HG03064 (cell line): ENCODE data around the gene OSBPL8.
"Not testable (repeated sequence)": the region's sequence is repeated elsewhere in the genome, so short reads cannot be mapped to it uniquely, and the experiment has no call there.

Experiments used
- ATAC-seq: cut with Tn5 transposase; IDR thresholded peaks from one replicate; pipeline ENCODE4 v1.9.1; 2021; ENCODE audit warnings: low read depth; ENCODE audit not compliant: unreplicated experiment

Gene OSBPL8

DNA sequence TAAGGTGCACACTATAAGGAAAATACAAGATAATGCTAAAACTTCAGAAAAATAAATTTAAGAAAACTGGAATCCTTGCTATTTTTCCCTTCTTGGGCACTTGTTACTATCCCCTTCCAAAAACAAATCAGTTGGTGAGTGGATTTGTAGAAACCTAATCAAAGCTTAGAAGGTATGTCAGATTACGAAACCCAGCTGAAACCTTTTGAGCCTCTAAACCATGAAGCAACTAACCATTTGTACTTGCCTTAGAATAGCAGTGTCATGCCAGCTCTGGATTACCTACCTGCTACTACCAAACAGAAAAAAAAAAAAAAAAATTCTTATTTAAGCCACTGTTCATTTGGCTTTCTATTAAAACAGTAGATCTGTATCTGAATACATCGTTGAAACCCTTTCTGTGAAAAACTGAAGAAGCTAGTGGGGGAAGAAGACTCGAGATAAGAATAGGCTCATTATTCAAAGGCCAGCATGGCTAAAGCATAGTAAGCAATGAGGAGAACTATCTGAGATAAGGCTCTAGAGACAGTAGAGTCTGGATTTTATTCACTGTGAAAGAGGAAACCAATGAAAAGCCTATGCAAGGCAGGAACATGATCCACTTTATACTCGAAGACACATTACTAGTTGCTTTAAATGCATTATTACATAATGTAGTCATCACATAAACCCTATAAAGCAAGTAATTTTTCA lies 30.2 kb downstream of the OSBPL8 start:
- ATAC-seq = no peak

DNA sequence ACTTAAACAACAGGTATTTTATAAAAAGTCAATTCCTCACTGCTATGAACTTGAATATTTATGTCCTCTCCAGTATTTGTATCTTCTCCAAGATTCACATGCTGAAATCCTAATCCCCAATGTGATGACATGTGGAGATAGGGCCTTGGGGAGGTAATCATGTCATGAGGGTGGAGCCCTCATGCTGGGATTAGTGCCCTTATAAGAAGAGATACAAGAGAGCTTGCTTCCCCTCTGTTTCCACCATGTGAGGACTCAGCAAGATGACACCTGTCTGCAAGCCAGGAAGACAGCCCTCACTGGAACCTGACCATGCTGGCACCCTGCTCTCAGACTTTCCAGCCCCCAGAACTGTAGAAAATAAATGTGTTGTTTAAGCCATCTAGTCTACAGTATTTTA lies 36.2 kb downstream of the OSBPL8 start:
- no peak for ATAC-seq

DNA sequence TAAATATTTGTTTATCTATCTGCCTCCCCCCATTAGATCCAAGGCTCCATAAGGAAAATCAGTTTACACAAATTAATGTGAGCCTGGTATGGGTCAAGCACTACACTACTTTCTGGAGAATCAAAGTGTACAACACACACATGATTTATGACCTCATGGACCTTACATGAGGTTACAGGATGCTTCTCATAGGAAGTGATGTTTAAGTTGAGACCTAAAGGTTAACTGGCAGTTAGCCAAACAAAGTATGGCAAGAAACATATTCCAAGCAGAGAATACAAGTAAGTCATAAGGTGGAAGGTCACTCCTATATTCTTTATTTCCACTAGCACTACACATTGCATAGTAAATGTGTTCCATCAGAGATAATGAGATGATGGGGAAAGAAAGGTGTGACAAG lies 39.2 kb downstream of the OSBPL8 start:
- no peak for ATAC-seq

DNA sequence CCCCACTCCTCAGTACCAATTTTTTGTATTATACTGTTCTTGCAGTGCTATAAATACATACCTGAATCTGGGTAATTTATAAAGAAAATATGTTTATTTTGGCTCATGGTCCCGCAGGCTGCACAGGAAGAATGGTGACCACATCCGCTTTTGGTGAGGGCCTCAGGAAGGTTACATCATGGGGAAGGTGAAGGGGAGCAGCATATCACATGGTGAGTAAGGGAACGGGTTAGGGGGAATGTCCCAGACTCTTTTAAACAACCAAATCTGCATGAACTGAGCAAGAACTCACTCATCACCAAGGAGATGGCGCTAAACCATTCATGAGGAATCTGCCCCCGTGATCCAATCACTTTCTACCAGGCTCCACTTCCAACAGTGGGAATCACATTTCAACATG lies 40.0 kb downstream of the OSBPL8 start:
- ATAC-seq = no peak

DNA sequence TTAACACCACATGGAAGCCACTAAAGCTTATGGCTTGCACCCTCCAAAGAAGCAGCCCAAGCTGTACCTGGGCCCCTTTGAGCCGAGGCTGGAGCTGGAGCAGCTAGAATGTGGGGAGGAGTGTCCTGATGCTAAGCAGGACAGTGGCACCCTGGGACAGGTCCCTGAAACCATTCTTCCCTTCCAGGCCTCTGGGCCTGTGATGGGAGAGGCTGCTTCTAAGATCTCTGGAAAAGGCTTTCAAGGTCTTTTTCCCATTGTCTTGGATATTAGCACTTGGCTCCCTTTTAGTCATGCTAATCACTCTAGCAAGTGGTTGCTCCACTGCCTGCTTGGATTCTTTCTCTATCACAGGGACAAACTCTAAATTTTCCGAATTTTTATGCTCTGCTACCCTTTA lies 40.9 kb downstream of the OSBPL8 start:
- no peak for ATAC-seq

DNA sequence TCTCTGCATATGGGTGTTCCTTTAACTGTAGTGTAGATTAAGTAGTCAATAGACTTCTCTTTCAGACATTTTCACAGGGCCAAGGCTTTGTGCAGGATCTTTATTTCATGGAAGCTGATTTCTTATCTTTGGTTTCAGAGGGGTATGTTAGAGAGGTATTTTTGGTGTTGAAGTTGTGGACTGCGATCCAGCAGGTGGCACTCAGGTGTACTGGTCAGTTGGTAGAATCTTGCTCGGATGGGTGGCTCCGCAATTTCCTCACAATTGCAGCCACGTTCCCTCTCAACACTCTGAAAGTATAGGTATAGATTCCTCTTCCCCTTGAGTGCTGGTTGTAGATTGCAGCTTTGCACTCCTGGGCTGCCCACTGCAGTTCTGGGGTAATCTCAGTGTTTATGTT lies 44.3 kb downstream of the OSBPL8 start:
- no peak for ATAC-seq

DNA sequence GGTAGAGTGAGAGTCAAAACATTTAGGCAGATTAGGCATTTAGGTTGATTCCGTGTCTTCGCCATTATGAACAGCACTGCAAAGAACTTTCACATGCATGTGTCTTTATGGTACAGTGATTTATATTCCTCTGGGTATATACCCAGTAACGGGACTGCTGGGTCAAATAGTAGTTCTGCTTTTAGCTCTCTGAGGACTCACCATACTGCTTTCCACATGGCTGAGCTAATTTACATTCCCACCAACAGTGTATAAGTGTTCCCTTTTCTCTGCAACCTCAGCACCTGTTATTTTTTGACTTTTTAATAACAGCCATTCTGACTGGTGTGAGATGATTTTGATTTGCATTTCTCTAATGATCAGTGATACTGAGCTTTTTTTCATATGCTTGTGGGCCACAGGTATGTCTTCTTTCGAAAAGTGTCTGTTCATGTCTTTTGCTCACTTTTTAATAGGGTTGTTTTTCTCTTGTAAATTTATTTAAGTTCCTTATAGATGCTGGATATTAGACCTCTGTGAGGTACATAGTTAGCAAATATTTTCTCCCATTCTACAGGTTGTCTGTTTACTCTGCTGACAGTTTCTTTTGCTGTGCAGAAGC lies 48.4 kb downstream of the OSBPL8 start:
- ATAC-seq = not testable (repeated sequence)

DNA sequence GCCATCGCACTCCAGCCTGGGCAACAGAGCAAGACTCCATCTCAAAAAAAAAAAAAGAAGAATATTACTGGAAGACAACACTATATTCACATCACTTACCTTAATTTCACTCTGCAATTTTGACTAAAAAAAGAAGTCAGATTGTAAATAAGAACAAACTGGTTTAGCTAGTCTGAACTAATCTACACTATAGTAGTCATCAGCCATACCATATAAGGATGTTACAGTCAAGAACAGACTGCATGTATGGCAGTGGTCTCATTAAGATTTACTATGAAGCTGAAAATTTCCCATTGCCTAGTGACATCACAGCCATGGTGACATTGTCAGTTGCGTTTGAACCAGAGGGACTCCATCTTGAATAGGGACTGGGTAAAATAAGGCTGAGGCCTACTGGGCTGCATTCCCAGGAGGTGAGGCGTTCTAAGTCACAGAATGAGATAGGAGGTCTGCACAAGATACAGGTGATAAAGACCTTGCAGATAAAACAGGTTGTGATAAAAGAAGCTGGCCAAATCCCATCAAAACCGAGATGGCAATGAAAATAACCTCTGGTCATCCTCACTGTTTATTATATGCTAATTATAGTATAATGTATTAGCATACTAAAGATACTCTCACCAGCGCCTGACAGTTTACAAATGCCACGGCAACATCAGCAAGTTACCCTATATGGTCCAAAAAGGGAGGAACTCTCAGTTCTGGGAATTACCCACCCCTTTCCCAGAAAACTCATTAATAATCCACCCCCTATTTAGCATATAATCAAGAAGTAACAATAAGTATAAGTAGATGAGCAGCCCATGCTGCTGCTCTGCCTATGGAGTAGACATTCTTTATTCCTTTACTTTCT lies 51.2 kb downstream of the OSBPL8 start:
- ATAC-seq = no peak

DNA sequence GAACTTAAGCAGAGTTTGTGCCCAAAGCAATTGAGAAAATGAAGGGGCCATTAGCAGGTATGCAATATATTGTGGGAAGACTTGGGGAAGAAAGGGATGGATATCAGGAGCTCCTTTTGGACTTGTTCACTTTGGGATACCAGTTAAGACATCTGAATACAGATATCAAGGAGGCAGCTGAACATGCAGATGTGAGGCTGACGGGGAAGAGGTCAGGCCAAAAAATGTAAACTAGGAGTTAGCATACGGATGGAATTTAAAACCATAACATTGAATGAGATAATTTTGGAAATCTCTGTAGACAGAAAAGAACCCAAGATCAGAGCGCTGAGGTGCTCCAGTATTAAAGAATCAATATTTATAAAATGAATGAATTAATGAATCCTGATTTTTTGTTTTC lies 53.4 kb downstream of the OSBPL8 start:
- no peak for ATAC-seq

DNA sequence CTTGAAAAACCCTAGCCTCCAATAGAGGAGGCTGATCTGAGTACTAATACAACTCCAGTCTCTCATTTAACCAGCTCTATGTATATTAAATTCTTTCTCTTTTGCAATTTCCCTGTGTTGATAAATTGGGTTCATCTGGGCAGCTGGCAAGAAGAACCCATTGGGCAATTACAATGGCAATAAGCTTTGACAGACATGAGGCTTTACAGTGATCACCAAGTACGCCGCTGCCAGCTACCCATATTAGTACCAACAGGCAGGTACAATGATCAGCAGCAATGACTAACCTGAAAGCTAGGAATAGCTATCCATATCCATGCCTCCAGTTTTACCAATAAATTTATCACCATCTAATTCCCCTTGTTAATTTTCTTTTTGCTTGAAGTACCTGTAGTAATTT lies 54.5 kb downstream of the OSBPL8 start:
- no peak for ATAC-seq

DNA sequence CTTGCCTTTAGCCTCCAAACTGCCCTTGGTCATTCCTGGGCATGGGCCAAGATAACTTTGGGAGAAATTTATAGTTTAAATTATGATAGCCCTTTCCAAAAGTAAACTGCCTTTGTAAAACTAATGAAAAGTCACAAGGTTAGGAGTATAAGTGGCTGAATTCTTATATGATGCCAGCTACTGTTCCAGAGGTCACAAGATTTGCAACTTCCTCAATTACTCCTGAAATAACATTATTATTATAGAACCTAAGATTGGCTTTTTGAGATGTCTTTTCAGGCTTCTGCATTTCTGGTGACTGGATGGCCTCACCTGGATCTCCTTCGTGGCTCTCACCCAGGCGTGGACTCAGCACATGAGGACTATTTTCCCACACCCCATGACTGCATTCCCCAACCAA lies 55.0 kb downstream of the OSBPL8 start:
- ATAC-seq = no peak

DNA sequence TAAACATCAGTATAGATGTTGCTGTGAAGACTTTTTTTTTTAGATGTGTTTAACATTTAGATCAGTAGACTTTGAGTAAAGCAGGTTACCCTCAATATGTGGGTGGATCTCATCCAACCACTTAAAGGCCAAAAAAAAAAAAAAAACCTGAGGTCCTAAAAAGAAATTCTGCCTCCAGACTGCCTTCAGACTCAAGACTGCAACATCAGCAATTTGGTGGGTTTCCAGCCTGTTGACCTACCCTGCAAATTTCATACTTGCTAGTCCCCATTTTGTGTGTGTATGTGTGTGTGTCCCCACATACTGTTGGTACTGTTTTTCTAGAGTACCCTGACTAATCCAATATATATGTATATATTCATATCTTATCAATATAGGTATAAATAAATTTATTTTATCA lies 55.6 kb downstream of the OSBPL8 start:
- ATAC-seq = no peak

DNA sequence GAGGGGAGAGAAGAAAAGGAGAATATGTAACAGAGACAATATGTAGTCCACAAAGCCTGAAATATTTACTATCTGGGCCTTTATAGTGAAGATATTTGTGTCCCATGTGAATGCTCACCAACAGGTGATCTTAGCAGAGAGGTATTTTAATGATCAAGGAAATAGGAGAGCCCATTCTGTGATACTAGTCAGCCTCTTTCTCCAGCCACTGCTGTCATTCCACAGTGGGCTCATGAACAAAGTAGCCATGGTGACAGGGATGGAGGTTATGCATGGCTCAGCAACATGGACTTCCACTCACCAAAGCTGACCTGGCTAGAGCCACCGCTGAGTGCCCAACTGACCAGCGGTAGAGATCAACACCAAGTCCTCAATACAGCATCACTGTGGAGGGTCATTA lies 58.2 kb downstream of the OSBPL8 start:
- no peak for ATAC-seq

DNA sequence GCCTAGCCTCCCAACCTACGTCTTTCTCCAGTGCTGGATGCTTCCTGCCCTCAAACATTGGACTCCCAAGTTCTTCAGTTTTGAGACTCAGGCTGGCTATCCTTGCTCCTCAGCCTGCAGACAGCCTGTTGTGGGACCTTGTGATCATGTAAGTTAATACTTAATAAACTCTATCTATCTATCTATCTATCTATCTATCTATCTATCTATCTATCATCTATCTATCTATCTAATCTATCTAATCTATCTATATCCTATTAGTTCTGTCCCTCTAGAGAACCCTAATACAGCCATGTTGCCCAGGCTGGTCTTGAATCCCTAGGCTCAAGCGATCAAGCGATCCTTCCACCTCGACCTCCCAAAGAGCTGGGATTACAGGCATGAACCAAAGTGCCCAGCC lies 60.4 kb downstream of the OSBPL8 start:
- ATAC-seq = not testable (repeated sequence)

DNA sequence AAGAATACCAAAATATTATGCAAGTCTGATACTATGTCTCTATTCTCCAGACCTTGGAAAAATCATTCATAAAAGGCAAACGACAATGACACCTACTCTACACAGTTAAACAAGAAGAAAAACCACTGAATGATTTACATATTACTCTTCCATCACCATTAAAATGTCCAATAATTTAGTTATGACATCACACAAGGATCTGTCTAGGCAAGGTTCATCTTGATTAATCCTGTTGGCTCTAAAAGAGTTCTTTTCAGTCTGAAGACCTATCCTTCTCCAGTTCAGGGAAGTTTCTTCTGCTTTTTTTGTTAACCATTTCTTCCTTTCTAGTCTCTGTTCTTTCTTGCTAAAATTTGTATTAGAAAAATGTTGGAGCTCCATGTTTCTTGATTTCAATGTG lies 64.0 kb downstream of the OSBPL8 start:
- no peak for ATAC-seq

DNA sequence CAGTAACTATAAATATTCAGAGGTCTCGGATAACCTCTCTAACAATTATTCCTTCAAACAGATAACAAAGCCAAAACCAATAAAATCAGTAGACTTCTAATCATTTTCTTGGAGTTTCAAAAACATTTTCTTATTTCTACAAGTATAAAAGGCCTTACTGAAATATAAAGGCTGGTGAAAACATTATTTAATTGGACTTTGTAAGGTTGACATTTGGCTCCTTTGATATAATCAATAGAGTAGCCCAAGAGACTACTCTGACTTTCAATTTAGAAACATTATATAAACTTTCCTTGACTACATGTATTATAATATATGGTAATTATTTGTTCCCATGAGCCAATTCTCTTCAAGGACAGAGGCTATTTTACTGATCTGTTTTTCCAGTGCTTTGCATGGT lies 68.3 kb downstream of the OSBPL8 start:
- ATAC-seq = no peak

DNA sequence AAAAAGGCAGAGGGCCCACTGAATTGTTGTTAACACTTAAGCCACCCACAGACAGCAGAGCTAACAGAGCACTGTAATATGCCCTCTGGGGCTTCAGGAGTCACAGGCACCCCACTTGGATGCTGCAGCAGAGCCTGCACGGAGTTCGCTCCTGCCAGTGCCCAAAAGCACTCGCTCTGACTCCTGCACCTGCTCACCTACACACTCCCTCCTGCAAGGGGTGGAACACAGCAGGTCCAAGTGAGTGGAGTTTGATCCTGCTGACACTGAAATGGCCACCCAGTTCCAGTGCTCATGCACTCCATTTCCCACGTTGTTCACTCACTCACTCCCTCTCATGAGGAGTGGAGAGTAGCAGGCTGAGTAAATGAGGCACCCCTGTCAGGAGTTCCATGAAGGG lies 68.8 kb downstream of the OSBPL8 start:
- ATAC-seq = no peak

DNA sequence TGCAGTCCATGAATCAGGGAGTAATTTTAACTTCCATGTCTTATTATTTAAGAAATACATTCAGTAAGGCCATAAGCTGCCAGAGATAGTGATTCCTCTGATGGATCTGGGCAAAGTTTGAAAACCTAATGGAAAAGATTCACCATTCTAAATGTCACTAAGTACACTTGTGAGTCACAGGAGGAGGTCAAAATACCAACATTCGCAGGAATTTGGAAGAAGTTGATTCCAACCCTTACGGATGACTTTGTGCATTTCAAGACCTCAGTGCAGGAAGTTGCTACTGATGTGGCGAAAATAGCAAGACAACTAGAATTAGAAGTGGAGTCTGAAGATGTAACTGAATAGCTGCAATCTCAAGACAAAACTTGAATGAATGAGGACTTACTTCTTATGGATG lies 69.8 kb downstream of the OSBPL8 start:
- ATAC-seq = no peak

DNA sequence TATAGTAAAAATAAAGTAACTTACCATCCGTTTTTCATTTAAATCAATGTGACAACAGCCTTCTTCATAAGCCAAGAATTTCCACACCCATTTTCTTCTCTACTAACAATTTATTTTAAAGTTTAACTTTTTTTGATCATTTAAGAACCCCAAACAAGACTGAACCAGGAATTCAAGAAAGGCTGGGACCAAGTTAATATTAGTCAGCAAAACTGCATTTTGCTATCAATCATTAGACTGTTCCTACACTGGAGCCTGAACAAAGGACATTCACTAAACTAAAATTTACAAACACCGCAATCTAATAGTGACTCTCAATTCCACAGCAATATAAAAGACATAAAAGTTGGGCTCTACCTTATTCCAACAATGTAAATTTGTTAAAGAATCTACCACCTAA lies 73.6 kb downstream of the OSBPL8 start:
- ATAC-seq = no peak

DNA sequence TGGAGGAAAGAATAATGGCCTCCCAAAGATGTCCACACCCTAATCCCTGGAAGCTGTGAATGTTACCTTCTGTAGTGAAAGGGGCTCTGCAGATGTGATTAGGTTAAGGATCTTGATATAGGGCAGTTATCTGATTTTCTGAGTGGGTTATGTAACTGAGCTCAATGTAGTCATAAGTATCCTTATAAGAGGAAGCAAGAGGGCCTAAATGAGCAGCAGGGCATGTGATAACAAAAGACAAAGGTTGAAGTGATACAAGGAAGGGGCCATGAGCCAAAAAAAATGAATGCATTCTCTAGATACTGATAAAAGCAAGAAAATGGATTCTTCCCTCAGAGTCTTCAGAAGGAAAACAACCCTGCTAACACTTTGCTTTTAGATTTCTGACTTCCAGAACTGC lies 78.8 kb downstream of the OSBPL8 start:
- ATAC-seq = no peak

DNA sequence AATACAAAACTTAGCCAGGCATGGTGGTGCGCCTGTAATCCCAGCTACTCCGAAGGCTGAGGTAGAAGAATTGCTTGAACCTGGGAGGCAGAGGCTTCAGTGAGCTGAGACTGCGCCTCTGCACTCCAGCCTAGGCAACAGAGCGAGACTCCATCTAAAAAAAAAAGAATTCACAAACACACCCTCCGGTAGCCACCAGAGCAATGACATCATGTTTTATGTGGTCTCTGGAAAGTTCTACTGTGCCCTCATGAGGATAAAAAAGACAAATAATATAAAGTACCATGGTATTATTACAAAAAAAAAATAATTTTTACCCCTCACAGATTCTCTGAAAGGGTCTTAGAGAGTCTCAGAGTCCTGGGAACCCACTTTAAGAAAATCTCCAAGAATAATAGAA lies 81.5 kb downstream of the OSBPL8 start:
- ATAC-seq = no peak

DNA sequence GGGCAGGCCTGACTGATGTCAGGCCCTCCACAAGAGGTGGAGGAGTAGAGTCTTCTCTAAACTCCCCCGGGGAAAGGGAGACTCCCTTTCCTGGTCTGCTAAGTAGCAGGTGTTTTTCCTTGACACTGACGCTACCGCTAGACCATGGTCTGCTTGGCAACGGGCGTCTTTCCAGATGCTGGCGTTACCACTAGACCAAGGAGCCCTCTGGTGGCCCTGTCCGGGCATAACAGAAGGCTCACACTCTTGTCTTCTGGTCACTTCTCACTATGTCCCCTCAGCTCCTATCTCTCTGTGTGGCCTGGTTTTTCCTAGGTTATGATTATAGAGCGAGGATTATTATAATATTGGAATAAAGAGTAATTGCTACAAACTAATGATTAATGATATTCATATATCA lies 86.7 kb downstream of the OSBPL8 start:
- not testable (repeated sequence) for ATAC-seq
